Measurements from ENCODE around the gene SHH. TPM values are rescaled to one million over a fixed set of nuclear protein-coding genes. Genes with fewer than 3 reads are reported as not detected.
A peak's percentile ranks its signal among the peaks of the same experiment; 100 is the strongest.

The SHH gene
- total RNA-seq, 3 donors from 2014 or later: 2.4 to 9.6 (median 6.6) TPM

- H3K4me3 ChIP-seq: no peak overlapping the region
- TF ChIP-seq CTCF (IDR thresholded peaks at IDR 0.05): no peak
These were observed 3.5 kb downstream of the SHH start for GRCh38 chr7:155808549-155809331.

GRCh38 chr7:155807789-155808548, 4.3 kb downstream of the SHH start:
- DNase-seq (peak; percentile 78 to 84 (median 78)), ATAC-seq (peak; percentile 54)
- peaks cover 49% of the 10 kb centered on the region for H3K4me1 ChIP-seq (ENCODE audit: low read depth)
- no peaks in the 10 kb centered on the region for H3K36me3 ChIP-seq (ENCODE audit: low read depth)
- no peak for TF ChIP-seq CTCF (IDR thresholded peaks at IDR 0.05)
- H3K9me3 ChIP-seq: no peaks in the 10 kb centered on the region
- no peak overlapping the region for H3K4me3 ChIP-seq
- intact Hi-C loops (cut with DNase I, micrococcal nuclease): loop anchor here in 1 of 2 donors (10.0 kb wide), 1 partner anchor 1017 kb away; no protein-coding TSS in a partner anchor

More at GRCh38 chr7:155808549-155809331, 3.5 kb downstream of the SHH start:
- intact Hi-C loops (cut with DNase I, micrococcal nuclease): loop anchor here in 1 of 2 donors (10.0 kb wide), 1 partner anchor 1016 kb away; no protein-coding TSS in a partner anchor
- ATAC-seq (peak; percentile 60), DNase-seq (peak; percentile 67 to 75 (median 71))
- Histone ChIP-seq H3K36me3 (ENCODE audit: low read depth) (no peaks in the 10 kb centered on the region), H3K4me1 (ENCODE audit: low read depth) (peaks cover 46% of the 10 kb centered on the region), H3K9me3 (no peaks in the 10 kb centered on the region)

GRCh38 chr7:155807065-155807671, 5.1 kb downstream of the SHH start:
- H3K4me3 ChIP-seq: no peak overlapping the region
- ATAC-seq: no peak
- peak in 2 of 3 donors; percentile 19 to 49 for DNase-seq

GRCh38 chr7:155806096-155806871, 6.0 kb downstream of the SHH start:
- TF ChIP-seq CTCF (IDR thresholded peaks at IDR 0.05): no peak
- H3K4me1 ChIP-seq (ENCODE audit: low read depth): peaks cover 37% of the 10 kb centered on the region
- intact Hi-C loops (cut with DNase I, micrococcal nuclease): loop anchor here in 1 of 2 donors (10.0 kb wide), 1 partner anchor 1019 kb away; no protein-coding TSS in a partner anchor

More at GRCh38 chr7:155807065-155807671, 5.1 kb downstream of the SHH start:
- Histone ChIP-seq H3K4me1 (ENCODE audit: low read depth) (peaks cover 46% of the 10 kb centered on the region), H3K36me3 (ENCODE audit: low read depth) (no peaks in the 10 kb centered on the region), H3K9me3 (no peaks in the 10 kb centered on the region)
- TF ChIP-seq CTCF (IDR thresholded peaks at IDR 0.05): no peak
- intact Hi-C loops (cut with DNase I, micrococcal nuclease): loop anchor here in 1 of 2 donors (10.0 kb wide), 1 partner anchor 1018 kb away; no protein-coding TSS in a partner anchor

GRCh38 chr7:155805826-155806095, 6.5 kb downstream of the SHH start:
- Histone ChIP-seq H3K9me3 (no peaks in the 10 kb centered on the region), H3K4me3 (no peak overlapping the region), H3K4me1 (ENCODE audit: low read depth) (peaks cover 32% of the 10 kb centered on the region), H3K36me3 (ENCODE audit: low read depth) (no peaks in the 10 kb centered on the region)
- intact Hi-C loops (cut with DNase I, micrococcal nuclease): loop anchor here in 1 of 2 donors (10.0 kb wide), 1 partner anchor 1019 kb away; no protein-coding TSS in a partner anchor
- TF ChIP-seq CTCF (IDR thresholded peaks at IDR 0.05): no peak
- no peak for ATAC-seq
- DNase-seq: peak in 2 of 3 donors; percentile 22 to 45

More at GRCh38 chr7:155806096-155806871, 6.0 kb downstream of the SHH start:
- Histone ChIP-seq H3K36me3 (ENCODE audit: low read depth) (no peaks in the 10 kb centered on the region), H3K4me3 (no peak overlapping the region), H3K9me3 (no peaks in the 10 kb centered on the region)
- ATAC-seq (no peak), DNase-seq (peak in 2 of 3 donors; percentile 9 to 46)

Data from mucosa of descending colon (tissue), 3 donors.